LNCAP (cell line): ENCODE measurements around the gene RAB11A.

Experiments used
- CTCF ChIP-seq: fragments of 450-650 bp; IDR thresholded peaks from 2 replicates; pipeline ENCODE4 v1.5.1; 2017; ENCODE audit warnings: mild to moderate bottlenecking

RAB11A gene

GRCh38 chr15:65931221-65931620 lies 61.9 kb downstream of the RAB11A start:
- TF ChIP-seq CTCF = no peak

GRCh38 chr15:65935391-65935790 lies 66.1 kb downstream of the RAB11A start:
- TF ChIP-seq CTCF = no peak

- no peak for TF ChIP-seq CTCF
Observed at GRCh38 chr15:65936282-65936681, 67.0 kb downstream of the RAB11A start.

DNA sequence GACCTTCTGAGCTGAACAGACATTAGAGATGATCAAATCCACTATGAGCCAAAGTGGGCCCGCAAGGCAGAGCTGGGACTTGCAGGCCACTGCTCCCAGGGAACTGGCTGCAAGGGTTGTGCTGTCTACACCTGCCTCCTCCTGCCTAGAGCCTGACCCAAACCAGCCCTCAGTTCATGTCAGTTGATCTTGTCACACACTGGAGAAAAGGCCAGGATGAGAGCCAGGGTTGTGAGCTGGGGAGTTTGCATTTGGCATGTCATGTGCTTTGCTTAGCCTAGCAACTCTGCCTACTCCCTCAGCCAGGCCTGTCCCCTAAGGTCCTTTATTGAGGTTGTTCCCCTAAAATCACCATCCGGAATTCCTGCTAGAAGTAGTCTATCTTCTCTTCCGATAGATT lies 67.8 kb downstream of the RAB11A start:
- TF ChIP-seq CTCF = no peak

- TF ChIP-seq CTCF = no peak
Observed at GRCh38 chr15:65937476-65937875, 68.2 kb downstream of the RAB11A start.

- TF ChIP-seq CTCF = no peak
Observed at GRCh38 chr15:65938604-65939003, 69.3 kb downstream of the RAB11A start.

DNA sequence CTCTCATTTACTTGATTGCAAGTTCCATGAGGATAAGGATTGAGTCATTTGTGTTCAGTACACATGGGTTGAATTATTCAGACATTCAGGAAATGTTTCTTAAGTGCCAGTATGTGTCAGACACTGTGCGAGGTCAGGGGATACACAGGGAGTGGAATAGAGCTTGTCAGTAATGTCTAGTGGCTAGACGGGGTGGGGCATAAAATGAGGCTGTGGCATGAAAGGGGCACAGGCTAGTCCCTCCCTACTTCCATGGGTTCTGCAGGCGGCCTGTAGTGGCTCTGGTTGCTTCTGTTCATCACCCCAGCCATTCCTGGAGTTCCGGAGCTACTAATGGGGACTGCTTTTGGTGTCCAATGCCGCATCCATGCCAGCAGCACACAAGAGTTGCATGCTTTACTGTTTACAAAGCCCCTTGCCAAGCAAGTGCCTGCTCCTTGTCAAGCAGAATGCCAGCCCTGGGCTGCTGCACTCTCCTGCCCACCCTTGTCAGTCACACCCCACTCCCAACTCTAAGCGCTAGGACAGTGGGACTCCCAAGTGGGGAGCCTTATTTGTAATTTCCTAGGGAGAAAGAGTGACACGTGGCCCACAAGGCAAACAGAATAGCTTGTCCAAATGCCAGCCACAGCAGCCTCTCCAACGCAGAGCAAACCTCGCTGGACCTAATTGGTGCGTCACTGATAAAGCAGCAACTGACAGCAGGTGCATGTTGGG lies 70.8 kb downstream of the RAB11A start:
- no peak for TF ChIP-seq CTCF

GRCh38 chr15:65940618-65940909 lies 71.3 kb downstream of the RAB11A start:
- no peak for TF ChIP-seq CTCF
